ENCODE measurements around the gene PHLDB3. TPM values are rescaled to one million over a fixed set of nuclear protein-coding genes. Genes with fewer than 3 reads are reported as not detected.
A peak's percentile ranks its signal among the peaks of the same experiment; 100 is the strongest.

PHLDB3 gene
- 7.9 and 32.3 TPM in 2 replicates for total RNA-seq

GRCh38 chr19:43504426-43505185 lies at the start of gene PHLDB3:
PHLDB3 (minus strand) TSS chr19:43504746; CDS start chr19:43504118, 628 bp downstream.
- FAIRE-seq (no peak), DNase-seq (ENCODE audit: low read depth) (no peak)
- H3K36me3 ChIP-seq (ENCODE audit: control insufficient read depth, insufficient read depth, low read length), result peaks cover 14% of the 10 kb centered on the region
- TF ChIP-seq, protein P1, sequence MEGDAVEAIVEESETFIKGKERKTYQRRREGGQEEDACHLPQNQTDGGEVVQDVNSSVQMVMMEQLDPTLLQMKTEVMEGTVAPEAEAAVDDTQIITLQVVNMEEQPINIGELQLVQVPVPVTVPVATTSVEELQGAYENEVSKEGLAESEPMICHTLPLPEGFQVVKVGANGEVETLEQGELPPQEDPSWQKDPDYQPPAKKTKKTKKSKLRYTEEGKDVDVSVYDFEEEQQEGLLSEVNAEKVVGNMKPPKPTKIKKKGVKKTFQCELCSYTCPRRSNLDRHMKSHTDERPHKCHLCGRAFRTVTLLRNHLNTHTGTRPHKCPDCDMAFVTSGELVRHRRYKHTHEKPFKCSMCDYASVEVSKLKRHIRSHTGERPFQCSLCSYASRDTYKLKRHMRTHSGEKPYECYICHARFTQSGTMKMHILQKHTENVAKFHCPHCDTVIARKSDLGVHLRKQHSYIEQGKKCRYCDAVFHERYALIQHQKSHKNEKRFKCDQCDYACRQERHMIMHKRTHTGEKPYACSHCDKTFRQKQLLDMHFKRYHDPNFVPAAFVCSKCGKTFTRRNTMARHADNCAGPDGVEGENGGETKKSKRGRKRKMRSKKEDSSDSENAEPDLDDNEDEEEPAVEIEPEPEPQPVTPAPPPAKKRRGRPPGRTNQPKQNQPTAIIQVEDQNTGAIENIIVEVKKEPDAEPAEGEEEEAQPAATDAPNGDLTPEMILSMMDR (IDR thresholded peaks at IDR 0.05; ENCODE audit: insufficient read depth, low read length, severe bottlenecking), result no peak
- H3K27me3 ChIP-seq (ENCODE audit: control insufficient read depth, insufficient read depth, low read length), result no peaks in the 10 kb centered on the region
- H3K4me3 ChIP-seq (ENCODE audit: low read depth, low read length), result peak within 1 kb of the TSS; percentile 70

DNA sequence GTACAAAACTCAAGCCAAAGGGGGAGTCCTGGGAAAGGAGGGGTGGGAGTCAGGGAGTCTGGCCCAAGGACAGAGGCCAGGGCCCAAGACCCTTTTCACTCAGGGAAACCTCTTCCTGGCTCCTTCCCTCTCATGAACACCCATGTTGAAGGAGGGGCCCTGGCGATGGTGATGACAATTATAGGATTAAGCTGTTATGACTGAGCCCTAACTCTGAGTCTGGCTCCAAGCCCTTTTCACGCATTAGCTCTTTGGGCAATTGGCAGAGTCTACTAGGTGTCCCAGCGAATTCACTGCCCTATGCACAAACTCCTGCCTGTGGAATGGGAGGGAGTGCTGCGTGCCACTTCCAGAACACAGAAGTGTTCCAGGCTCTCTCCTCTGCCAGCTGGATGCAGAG lies 49.1 kb upstream of the PHLDB3 start:
- no peak for DNase-seq (ENCODE audit: low read depth)
- H3K27me3 ChIP-seq (ENCODE audit: control insufficient read depth, insufficient read depth, low read length), result no peaks in the 10 kb centered on the region
- no peak overlapping the region for H3K4me3 ChIP-seq (ENCODE audit: low read depth, low read length)
- TF ChIP-seq, protein P1 (IDR thresholded peaks at IDR 0.05; ENCODE audit: insufficient read depth, low read length, severe bottlenecking), result no peak
- peaks cover 24% of the 10 kb centered on the region for H3K36me3 ChIP-seq (ENCODE audit: control insufficient read depth, insufficient read depth, low read length)
- no peak for FAIRE-seq

GRCh38 chr19:43552616-43553015 lies 48.1 kb upstream of the PHLDB3 start:
- Histone ChIP-seq H3K4me3 (ENCODE audit: low read depth, low read length) (no peak overlapping the region), H3K27me3 (ENCODE audit: control insufficient read depth, insufficient read depth, low read length) (no peaks in the 10 kb centered on the region), H3K36me3 (ENCODE audit: control insufficient read depth, insufficient read depth, low read length) (peaks cover 24% of the 10 kb centered on the region)
- TF ChIP-seq, protein P1 (IDR thresholded peaks at IDR 0.05; ENCODE audit: insufficient read depth, low read length, severe bottlenecking), result no peak
- DNase-seq (ENCODE audit: low read depth) (no peak), FAIRE-seq (no peak)

DNA sequence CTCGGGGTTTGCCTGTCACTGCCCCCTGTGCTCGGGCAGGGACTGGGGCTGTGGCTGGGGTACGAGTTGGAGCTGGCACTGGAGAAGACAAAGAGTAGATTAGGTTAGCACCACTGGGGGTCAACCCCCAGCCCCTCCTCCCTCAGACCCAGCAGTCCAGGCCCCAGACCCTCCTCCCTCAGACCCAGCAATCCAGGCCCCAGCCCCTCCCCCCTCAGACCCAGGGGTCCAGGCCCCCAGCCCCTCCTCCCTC lies 47.6 kb upstream of the PHLDB3 start:
- DNase-seq (ENCODE audit: low read depth) (no peak), FAIRE-seq (no peak)
- no peaks in the 10 kb centered on the region for H3K27me3 ChIP-seq (ENCODE audit: control insufficient read depth, insufficient read depth, low read length)
- TF ChIP-seq, protein P1 (IDR thresholded peaks at IDR 0.05; ENCODE audit: insufficient read depth, low read length, severe bottlenecking), result no peak
- peaks cover 24% of the 10 kb centered on the region for H3K36me3 ChIP-seq (ENCODE audit: control insufficient read depth, insufficient read depth, low read length)
- H3K4me3 ChIP-seq (ENCODE audit: low read depth, low read length), result no peak overlapping the region

- TF ChIP-seq, protein P1 (IDR thresholded peaks at IDR 0.05; ENCODE audit: insufficient read depth, low read length, severe bottlenecking), result no peak
- peak; percentile 60 for FAIRE-seq
- Histone ChIP-seq H3K4me3 (ENCODE audit: low read depth, low read length) (no peak overlapping the region), H3K27me3 (ENCODE audit: control insufficient read depth, insufficient read depth, low read length) (no peaks in the 10 kb centered on the region), H3K36me3 (ENCODE audit: control insufficient read depth, insufficient read depth, low read length) (peaks cover 25% of the 10 kb centered on the region)
- no peak for DNase-seq (ENCODE audit: low read depth)
Observed at GRCh38 chr19:43551399-43552197, 47.1 kb upstream of the PHLDB3 start.
